ENCODE results near the gene TTC27.

GRCh38 chr2:32773448-32773808 lies 145.6 kb downstream of the TTC27 start:
- TF ChIP-seq ZNF232 (CRISPR knock-in tag; IDR thresholded peaks at IDR 0.05): no peak
- TF ChIP-seq JUN (CRISPR knock-in tag; IDR thresholded peaks at IDR 0.05): no peak
- TF ChIP-seq CTCF (IDR thresholded peaks at IDR 0.05): no peak
- no peak for TF ChIP-seq ESRRA (CRISPR knock-in tag; IDR thresholded peaks at IDR 0.05; ENCODE audit: borderline replicate concordance)
- TF ChIP-seq TEAD4 (CRISPR knock-in tag; IDR thresholded peaks at IDR 0.05): no peak
- no peak for TF ChIP-seq ZNF423 (CRISPR knock-in tag; IDR thresholded peaks at IDR 0.05)
- no peak for TF ChIP-seq CREB1 (CRISPR knock-in tag; IDR thresholded peaks at IDR 0.05)
- TF ChIP-seq IRF2 (CRISPR knock-in tag; IDR thresholded peaks at IDR 0.05; ENCODE audit: borderline replicate concordance, low read depth): no peak
- no peak for TF ChIP-seq NFYB (CRISPR knock-in tag; conservative IDR thresholded peaks at IDR 0.05; ENCODE audit: low read depth)

Measured in WTC11 (cell line).